ENCODE results near the gene MYO1C. TPM values are rescaled to one million over a fixed set of nuclear protein-coding genes. Genes with fewer than 3 reads are reported as not detected.
A peak's percentile ranks its signal among the peaks of the same experiment; 100 is the strongest.

MYO1C gene
- total RNA-seq, 1 experiment from 2014 or later = 171 TPM

- H3K27ac Mint-ChIP-seq (ENCODE audit: unreplicated experiment) = peak overlapping the region; percentile 8
- ChIA-PET POLR2A (no interaction called here), CTCF (interaction anchor here (1.0 kb wide), 1 partner anchor 133 kb away, joined by 4 read pairs; no protein-coding TSS in a partner anchor)
- H3K4me1 Mint-ChIP-seq (ENCODE audit: low read depth, unreplicated experiment) = no peaks in the 10 kb centered on the region
- no peak for DNase-seq
- H3K4me3 Mint-ChIP-seq (ENCODE audit: unreplicated experiment) = no peak overlapping the region
- no peaks in the 10 kb centered on the region for H3K27me3 Mint-ChIP-seq (ENCODE audit: insufficient read depth, unreplicated experiment)
- H3K36me3 Mint-ChIP-seq (ENCODE audit: insufficient read depth, unreplicated experiment) = peaks cover 10% of the 10 kb centered on the region
- Histone ChIP-seq H3K27me3 (replicated peaks; ENCODE audit: control insufficient read depth, insufficient read depth, low read length) (no peaks in the 10 kb centered on the region), H3K4me3 (ENCODE audit: low read depth, low read length) (no peak overlapping the region), H3K9me3 (no peaks in the 10 kb centered on the region), H3K4me1 (no peaks in the 10 kb centered on the region), H3K36me3 (ENCODE audit: control insufficient read depth, insufficient read depth, low read length) (no peaks in the 10 kb centered on the region)
- H3K9me3 Mint-ChIP-seq (ENCODE audit: unreplicated experiment) = no peaks in the 10 kb centered on the region
- BruUV-seq (replicated peaks) = no TSS peak
- TF ChIP-seq CTCF (IDR thresholded peaks at IDR 0.05; ENCODE audit: insufficient read depth in 1 of 2, low read depth in 1 of 2, low read length in 1 of 2, severe bottlenecking in 1 of 2, unreplicated experiment in 1 of 2) = no peak
- intact Hi-C loops (cut with micrococcal nuclease; ENCODE audit: unreplicated experiment) = no loop called here
These were observed 5.3 kb upstream of the MYO1C start for GRCh38 chr17:1497831-1498230.

DNA sequence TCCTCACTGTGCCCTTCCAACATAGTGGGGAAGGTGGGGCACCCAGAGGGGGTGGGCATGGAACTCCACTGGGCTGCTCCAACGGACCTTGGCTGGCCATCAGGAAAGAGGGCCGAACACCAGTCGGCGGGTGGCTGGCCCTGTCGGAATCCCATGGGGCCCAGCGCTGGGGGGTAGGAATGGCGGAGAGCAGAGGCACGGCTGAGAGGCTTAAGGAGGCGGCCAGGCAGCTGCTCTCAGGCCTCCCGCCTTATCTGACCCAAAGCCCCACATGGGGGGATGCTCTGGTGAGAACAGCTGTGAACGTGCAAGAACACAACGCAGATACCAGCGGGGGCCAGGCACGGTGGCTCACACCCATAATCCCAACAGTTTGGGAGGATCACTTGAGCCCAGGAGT, 4.4 kb upstream of the MYO1C start:
- H3K36me3 Mint-ChIP-seq (ENCODE audit: insufficient read depth, unreplicated experiment) = peaks cover 12% of the 10 kb centered on the region
- H3K27ac Mint-ChIP-seq (ENCODE audit: unreplicated experiment) = no peak overlapping the region
- peaks cover 6% of the 10 kb centered on the region; the same call in 1 of the 2 replicates for H3K4me1 ChIP-seq
- H3K9me3 ChIP-seq = no peaks in the 10 kb centered on the region
- no peak for TF ChIP-seq CTCF (IDR thresholded peaks at IDR 0.05; ENCODE audit: insufficient read depth in 1 of 2, low read depth in 1 of 2, low read length in 1 of 2, severe bottlenecking in 1 of 2, unreplicated experiment in 1 of 2)
- H3K4me1 Mint-ChIP-seq (ENCODE audit: low read depth, unreplicated experiment) = no peaks in the 10 kb centered on the region
- POLR2A ChIA-PET = no interaction called here
- H3K27me3 Mint-ChIP-seq (ENCODE audit: insufficient read depth, unreplicated experiment) = no peaks in the 10 kb centered on the region
- intact Hi-C loops (cut with micrococcal nuclease; ENCODE audit: unreplicated experiment) = no loop called here
- H3K27me3 ChIP-seq (replicated peaks; ENCODE audit: control insufficient read depth, insufficient read depth, low read length) = no peaks in the 10 kb centered on the region
- H3K4me3 Mint-ChIP-seq (ENCODE audit: unreplicated experiment) = no peak overlapping the region
- H3K36me3 ChIP-seq (ENCODE audit: control insufficient read depth, insufficient read depth, low read length) = no peaks in the 10 kb centered on the region; the same call in 1 of the 2 replicates
- no peaks in the 10 kb centered on the region for H3K9me3 Mint-ChIP-seq (ENCODE audit: unreplicated experiment)
- no peak for DNase-seq
- CTCF ChIA-PET = no interaction called here
- no peak overlapping the region for H3K4me3 ChIP-seq (ENCODE audit: low read depth, low read length)
- no TSS peak for BruUV-seq (replicated peaks)

DNA sequence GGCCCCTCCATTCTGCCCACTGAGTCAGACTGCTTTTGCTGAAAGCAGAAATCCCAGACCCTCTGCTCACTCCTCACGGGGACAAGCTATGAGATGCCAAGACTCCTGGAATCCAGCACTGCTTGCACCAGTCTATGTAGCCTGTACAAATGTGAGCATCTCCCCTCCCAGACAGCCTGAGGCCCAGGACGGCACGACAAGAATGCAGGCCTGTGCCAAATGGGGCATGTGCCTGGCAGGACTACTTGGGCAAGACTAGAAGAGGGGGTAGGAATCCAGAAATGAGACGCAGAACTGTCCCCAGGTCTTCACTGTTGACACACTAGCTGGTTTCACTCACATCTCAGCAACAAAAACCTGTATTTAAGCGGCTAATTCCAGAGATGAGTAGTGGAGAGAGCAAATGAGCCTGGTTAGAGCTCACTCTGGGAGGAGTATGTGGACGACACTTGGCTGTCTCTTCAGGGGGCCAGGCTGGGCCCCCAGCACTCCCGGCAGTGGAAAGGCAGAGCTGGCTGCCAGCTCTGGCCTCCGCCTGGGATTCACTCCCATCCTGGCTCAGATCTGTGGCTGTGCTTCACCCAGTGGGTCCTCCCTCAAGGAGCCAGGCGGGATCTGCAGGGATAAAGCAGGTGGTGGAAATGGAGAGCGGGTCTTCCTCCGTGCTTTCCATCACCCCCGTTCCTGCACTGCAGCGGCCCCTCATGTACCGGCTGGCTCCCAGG, 2.9 kb upstream of the MYO1C start:
- no peaks in the 10 kb centered on the region; the same call in 1 of the 2 replicates for H3K36me3 ChIP-seq (ENCODE audit: control insufficient read depth, insufficient read depth, low read length)
- no peak for DNase-seq
- Mint-ChIP-seq H3K27ac (ENCODE audit: unreplicated experiment) (no peak overlapping the region), H3K36me3 (ENCODE audit: insufficient read depth, unreplicated experiment) (peaks cover 21% of the 10 kb centered on the region), H3K27me3 (ENCODE audit: insufficient read depth, unreplicated experiment) (no peaks in the 10 kb centered on the region), H3K9me3 (ENCODE audit: unreplicated experiment) (no peaks in the 10 kb centered on the region), H3K4me3 (ENCODE audit: unreplicated experiment) (no peak overlapping the region), H3K4me1 (ENCODE audit: low read depth, unreplicated experiment) (peaks cover 4% of the 10 kb centered on the region)
- intact Hi-C loops (cut with micrococcal nuclease; ENCODE audit: unreplicated experiment) = no loop called here
- no peak for TF ChIP-seq CTCF (IDR thresholded peaks at IDR 0.05; ENCODE audit: insufficient read depth in 1 of 2, low read depth in 1 of 2, low read length in 1 of 2, severe bottlenecking in 1 of 2, unreplicated experiment in 1 of 2)
- ChIA-PET POLR2A (interaction anchor here (0.6 kb wide), 1 partner anchor 344 kb away, joined by 3 read pairs; no protein-coding TSS in a partner anchor), CTCF (interaction anchor here (0.6 kb wide), 1 partner anchor 237 kb away, joined by 9 read pairs; no protein-coding TSS in a partner anchor)
- no TSS peak for BruUV-seq (replicated peaks)
- H3K27me3 ChIP-seq (replicated peaks; ENCODE audit: control insufficient read depth, insufficient read depth, low read length) = no peaks in the 10 kb centered on the region
- H3K9me3 ChIP-seq = no peaks in the 10 kb centered on the region
- peaks cover 9% of the 10 kb centered on the region; the same call in 1 of the 2 replicates for H3K4me1 ChIP-seq
- H3K4me3 ChIP-seq (ENCODE audit: low read depth, low read length) = no peak overlapping the region
